Testis (tissue), 2 donors: Measurements from ENCODE around the gene GJA9.
A peak's percentile ranks its signal among the peaks of the same experiment; 100 is the strongest.

Source experiments
- POLR2A ChIP-seq: fragments of 450-650 bp; IDR thresholded peaks from one replicate; pipeline ENCODE4 v1.6.1; 2017; ENCODE audit warnings: antibody characterized with exemption, mild to moderate bottlenecking, moderate library complexity
- TF ChIP-seq, protein P1 (sequence below), 3 experiments: fragments of 450-650 bp in 2 of 3; fragments of 200-600 bp in 1 of 3; sonication (generic) in 1 of 3; IDR thresholded peaks; one replicate each; pipeline ENCODE4 v1.5.1; 2016 to 2019; ENCODE audit warnings: antibody characterized with exemption in 3 of 3, mild to moderate bottlenecking in 2 of 3, moderate library complexity in 1 of 3

DNA sequence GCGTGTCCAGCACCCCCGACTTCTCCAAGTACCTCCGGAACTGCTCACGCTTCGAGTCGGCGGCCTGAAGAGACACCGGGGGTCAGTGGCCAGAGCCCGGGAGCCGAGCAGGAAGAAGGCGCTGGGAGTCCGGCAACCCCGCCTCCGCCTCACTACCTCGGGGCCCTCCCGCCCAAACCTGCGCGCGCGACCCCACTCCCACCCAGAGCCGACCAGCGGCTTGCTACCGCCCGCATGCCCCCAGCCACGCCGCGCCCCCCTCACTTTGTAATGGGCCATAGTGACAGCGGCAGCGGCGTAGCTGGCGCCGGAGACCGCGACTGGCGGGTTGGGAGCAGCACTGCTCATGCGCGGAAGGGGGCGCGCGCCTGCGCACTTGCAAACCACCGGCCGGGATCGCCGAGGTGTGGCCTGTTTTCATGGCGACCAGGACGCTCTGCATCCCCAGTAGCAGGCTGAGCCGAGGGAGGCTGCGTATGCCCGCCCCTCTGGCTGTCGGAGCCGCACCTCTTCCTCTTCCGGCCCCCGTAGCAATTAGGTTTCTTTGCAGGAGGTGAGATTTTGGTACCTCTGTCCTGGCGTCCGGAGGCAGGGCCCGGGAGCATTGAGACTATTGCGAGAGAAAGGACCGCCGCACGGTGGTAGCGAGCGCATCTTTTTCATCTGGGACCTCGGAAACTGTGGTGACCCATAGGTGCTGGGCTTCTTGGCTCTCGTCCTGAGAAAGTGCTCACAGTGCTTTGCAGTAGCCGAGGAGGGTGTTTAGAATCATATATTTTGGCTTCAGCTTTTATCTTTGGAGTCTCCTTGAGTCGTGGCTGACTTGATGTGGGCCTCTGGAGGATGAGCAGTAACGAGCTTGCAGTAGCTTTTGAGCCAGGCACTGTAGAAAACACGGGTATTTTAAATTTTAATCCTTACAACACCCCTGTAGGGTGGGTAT lies 8.1 kb downstream of the GJA9 start, which contains the start of gene MYCBP:
- TF ChIP-seq, protein P1, sequence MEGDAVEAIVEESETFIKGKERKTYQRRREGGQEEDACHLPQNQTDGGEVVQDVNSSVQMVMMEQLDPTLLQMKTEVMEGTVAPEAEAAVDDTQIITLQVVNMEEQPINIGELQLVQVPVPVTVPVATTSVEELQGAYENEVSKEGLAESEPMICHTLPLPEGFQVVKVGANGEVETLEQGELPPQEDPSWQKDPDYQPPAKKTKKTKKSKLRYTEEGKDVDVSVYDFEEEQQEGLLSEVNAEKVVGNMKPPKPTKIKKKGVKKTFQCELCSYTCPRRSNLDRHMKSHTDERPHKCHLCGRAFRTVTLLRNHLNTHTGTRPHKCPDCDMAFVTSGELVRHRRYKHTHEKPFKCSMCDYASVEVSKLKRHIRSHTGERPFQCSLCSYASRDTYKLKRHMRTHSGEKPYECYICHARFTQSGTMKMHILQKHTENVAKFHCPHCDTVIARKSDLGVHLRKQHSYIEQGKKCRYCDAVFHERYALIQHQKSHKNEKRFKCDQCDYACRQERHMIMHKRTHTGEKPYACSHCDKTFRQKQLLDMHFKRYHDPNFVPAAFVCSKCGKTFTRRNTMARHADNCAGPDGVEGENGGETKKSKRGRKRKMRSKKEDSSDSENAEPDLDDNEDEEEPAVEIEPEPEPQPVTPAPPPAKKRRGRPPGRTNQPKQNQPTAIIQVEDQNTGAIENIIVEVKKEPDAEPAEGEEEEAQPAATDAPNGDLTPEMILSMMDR (IDR thresholded peaks at IDR 0.05) = peak in 2 of 3 experiments; percentile 13 to 31
- TF ChIP-seq POLR2A = no peak
